Body of pancreas (tissue), 4 donors: ENCODE data around the gene PROZ.

Experiments used
- POLR2A ChIP-seq, 3 donors: fragments of 450-650 bp; IDR thresholded peaks; one replicate each; pipeline ENCODE4 v1.6.1; 2016; ENCODE audit warnings: antibody characterized with exemption in 3 of 3, mild to moderate bottlenecking in 2 of 3
- TF ChIP-seq, protein P1 (sequence below), 7 experiments: fragments of 450-650 bp in 4 of 7; fragments of 200-600 bp in 3 of 7; sonication (generic) in 3 of 7; IDR thresholded peaks; one replicate each; pipeline ENCODE4 v1.5.1; 2016 to 2019; ENCODE audit warnings: antibody characterized with exemption in 7 of 7

DNA sequence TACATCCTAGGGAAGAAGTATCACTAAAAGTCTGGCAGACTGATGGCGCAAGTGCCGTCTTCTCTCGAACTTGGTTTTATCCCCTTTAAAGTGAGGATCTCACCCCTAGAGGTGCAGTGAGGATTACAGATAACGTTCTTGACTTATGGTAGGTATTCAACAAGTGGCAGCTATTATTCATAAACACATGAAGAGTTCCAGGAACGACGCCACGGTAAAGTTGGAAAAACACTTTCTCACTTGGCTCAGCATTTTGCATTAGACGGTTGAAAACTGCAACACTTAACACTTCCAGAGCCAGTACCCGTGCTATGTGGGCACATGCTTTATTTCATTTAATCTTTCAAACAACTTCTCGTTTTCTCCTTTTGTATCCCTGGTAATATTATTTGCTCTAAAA, 8.7 kb downstream of the PROZ start:
- TF ChIP-seq, protein P1, sequence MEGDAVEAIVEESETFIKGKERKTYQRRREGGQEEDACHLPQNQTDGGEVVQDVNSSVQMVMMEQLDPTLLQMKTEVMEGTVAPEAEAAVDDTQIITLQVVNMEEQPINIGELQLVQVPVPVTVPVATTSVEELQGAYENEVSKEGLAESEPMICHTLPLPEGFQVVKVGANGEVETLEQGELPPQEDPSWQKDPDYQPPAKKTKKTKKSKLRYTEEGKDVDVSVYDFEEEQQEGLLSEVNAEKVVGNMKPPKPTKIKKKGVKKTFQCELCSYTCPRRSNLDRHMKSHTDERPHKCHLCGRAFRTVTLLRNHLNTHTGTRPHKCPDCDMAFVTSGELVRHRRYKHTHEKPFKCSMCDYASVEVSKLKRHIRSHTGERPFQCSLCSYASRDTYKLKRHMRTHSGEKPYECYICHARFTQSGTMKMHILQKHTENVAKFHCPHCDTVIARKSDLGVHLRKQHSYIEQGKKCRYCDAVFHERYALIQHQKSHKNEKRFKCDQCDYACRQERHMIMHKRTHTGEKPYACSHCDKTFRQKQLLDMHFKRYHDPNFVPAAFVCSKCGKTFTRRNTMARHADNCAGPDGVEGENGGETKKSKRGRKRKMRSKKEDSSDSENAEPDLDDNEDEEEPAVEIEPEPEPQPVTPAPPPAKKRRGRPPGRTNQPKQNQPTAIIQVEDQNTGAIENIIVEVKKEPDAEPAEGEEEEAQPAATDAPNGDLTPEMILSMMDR (IDR thresholded peaks at IDR 0.05), result no peak
- no peak for TF ChIP-seq POLR2A (IDR thresholded peaks at IDR 0.05)
